ENCODE results near the gene MRPS31. TPM values are rescaled to one million over a fixed set of nuclear protein-coding genes. Genes with fewer than 3 reads are reported as not detected.
"Not testable (repeated sequence)": the region's sequence is repeated elsewhere in the genome, so short reads cannot be mapped to it uniquely, and the experiment has no call there.

The MRPS31 gene
- total RNA-seq, 1 experiment from 2014 or later = 10.9 TPM

DNA sequence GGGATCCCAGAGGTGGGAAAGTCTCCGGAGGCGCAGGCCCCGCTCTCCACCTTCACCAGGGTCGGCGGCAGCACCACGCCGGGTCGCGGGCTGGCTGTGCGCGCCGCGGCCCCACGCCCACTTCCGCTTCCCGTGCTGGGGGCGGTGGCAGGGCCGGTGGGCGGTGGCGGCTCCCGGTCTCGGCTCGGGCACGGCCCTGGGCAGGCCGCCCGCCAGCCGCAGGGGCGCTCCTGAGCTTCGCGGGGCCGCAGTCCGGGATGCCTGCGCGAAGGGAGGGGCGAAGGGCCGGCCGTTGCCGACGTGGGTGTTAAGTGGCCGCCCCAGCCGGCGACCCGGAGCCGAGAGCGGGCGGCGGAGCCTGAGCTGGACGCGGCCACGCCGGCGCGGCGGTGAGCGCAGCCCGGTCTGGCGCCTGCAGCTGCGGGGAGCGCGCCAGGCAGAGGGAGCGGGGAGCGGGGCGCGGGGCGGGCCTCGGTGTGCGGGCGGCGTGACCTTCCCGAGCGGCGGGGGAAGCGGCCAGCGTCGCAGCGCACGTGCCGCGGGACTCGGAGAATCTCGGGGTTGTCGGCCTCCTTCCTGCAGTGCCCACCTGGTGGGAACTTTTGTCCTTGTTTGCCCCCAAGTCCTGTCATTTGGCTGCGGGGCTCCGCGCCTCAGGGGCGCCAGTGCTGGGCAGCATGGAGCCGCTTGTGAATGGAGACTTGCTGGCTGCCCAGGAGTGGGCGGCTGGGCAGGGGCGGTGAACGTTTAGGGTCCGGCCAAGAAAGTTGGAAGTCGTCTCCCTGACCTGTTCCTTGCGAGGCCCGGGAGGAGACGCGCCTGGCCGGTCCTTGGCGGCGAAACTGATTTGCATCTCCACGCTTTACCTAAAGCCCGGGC is 18.5 kb upstream of the MRPS31 start, which contains the start of gene SLC25A15:
TSS of gene SLC25A15 (plus strand) at position 337 of the 879 bp plus-strand sequence. CDS start 3,616 bp downstream, outside the sequence.
- peak; percentile 99 for ATAC-seq
- ChIA-PET POLR2A (interaction anchor here (0.5 to 0.8 kb wide), 2 partner anchors 11 to 1073 kb away, joined by 3 read pairs; no protein-coding TSS in a partner anchor), CTCF (interaction anchor here (1.1 kb wide), 1 partner anchor 12 kb away, joined by 3 read pairs; no protein-coding TSS in a partner anchor)
- H3K4me1 ChIP-seq (ENCODE audit: control insufficient read depth, insufficient read depth, low read length) = peaks cover 6% of the 10 kb centered on the region; the same call in 1 of the 2 replicates
- BruUV-seq (replicated peaks) = no TSS peak
- intact Hi-C loops (cut with micrococcal nuclease; ENCODE audit: unreplicated experiment) (no loop called here), in situ Hi-C loops (cut with HindIII; ENCODE audit: low pct_unique_long_range_greater_than_20kb, low sequenced_read_pairs) (no loop called here)
- H3K27ac ChIP-seq (ENCODE audit: low read length) = peak within 1 kb of the TSS; percentile 85
- H3K27me3 ChIP-seq (ENCODE audit: control insufficient read depth, insufficient read depth, low read length) = no peaks in the 10 kb centered on the region
- TF ChIP-seq CTCF (IDR thresholded peaks at IDR 0.05) (peak; percentile 74), POLR2AphosphoS5 (IDR thresholded peaks at IDR 0.05; ENCODE audit: low read depth, low read length) (peak; percentile 67; the same call in 1 of the 2 replicates), REST (IDR thresholded peaks at IDR 0.05; ENCODE audit: insufficient read depth in 1 of 2, low read depth in 2 of 2, low read length in 1 of 2) (no peak), TCF7L2 (IDR thresholded peaks at IDR 0.05; ENCODE audit: low read depth, low read length) (no peak), SIN3A (IDR thresholded peaks at IDR 0.05; ENCODE audit: borderline replicate concordance, insufficient read depth, low read depth, low read length) (no peak; the same call in 1 of the 2 replicates)
- no peak for DNase-seq (ENCODE audit: low read depth, low spot score)
- H3K4me3 ChIP-seq (ENCODE audit: low read depth in 2 of 2, low read length in 2 of 2) = peak within 1 kb of the TSS; percentile 68 to 72
- H3K36me3 ChIP-seq (ENCODE audit: control insufficient read depth, insufficient read depth, low read length) = no peaks in the 10 kb centered on the region
- H3K9me3 ChIP-seq (ENCODE audit: control insufficient read depth, insufficient read depth, low read depth, low read length) = no peaks in the 10 kb centered on the region

DNA sequence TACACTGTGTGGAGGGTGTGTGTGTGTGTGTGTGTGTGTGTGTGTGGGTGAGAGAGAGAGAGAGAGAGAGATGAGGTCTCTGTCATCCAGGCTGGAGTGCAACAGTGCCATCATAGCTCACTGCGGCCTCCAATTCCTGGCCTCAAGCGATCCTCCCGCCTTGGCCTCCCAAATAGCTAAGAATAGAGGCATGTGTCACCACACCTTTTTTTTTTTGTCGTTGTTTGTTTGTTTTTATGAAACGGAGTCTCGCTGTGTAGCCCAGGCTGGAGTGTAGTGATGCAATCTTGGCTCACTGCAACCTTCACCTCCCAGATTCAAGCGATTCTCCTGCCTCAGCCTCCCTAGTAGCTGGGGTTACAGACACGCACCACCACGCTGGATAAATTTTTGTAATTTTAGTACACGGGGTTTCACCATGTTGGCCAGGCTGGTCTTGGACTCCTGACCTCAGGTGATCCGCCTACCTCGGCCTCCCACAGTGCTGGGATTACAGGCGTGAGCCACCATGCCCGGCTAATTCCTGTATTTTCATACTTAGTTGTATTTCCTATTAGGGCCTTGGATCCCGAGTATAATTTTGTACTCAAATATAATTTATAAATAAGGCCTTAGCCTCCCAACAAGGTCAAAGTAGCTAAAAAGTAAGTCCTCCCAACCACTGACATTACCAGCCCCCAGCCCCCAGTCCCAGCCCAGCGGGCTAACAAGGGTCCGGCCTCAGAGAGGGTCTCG is 17.7 kb upstream of the MRPS31 start:
- CTCF ChIA-PET = interaction anchor here (0.6 to 1.1 kb wide), 2 partner anchors 10 to 11 kb away, joined by 3 to 10 read pairs; no protein-coding TSS in a partner anchor
- H3K4me3 ChIP-seq (ENCODE audit: low read depth in 2 of 2, low read length in 2 of 2) = peak overlapping the region; percentile 68 to 72
- H3K9me3 ChIP-seq (ENCODE audit: control insufficient read depth, insufficient read depth, low read depth, low read length); BruUV-seq (replicated peaks); H3K27me3 ChIP-seq (ENCODE audit: control insufficient read depth, insufficient read depth, low read length); H3K4me1 ChIP-seq (ENCODE audit: control insufficient read depth, insufficient read depth, low read length); in situ Hi-C loops (cut with HindIII; ENCODE audit: low pct_unique_long_range_greater_than_20kb, low sequenced_read_pairs); H3K36me3 ChIP-seq (ENCODE audit: control insufficient read depth, insufficient read depth, low read length); DNase-seq (ENCODE audit: low read depth, low spot score); intact Hi-C loops (cut with micrococcal nuclease; ENCODE audit: unreplicated experiment): not testable (repeated sequence)
- peak; percentile 24 for ATAC-seq
- POLR2A ChIA-PET = interaction anchor here (0.5 to 0.8 kb wide), 2 partner anchors 11 to 1074 kb away, joined by 3 read pairs; no protein-coding TSS in a partner anchor
- H3K27ac ChIP-seq (ENCODE audit: low read length) = peak overlapping the region; percentile 85

Measured in Panc1 (cell line).